ENCODE results near the gene PITX3. TPM values are rescaled to one million over a fixed set of nuclear protein-coding genes. Genes with fewer than 3 reads are reported as not detected.

The PITX3 gene
- total RNA-seq, 1 experiment from 2014 or later: 1.9 TPM

GRCh38 chr10:102219370-102219769 lies 21.9 kb downstream of the PITX3 start:
- no TSS peak for BruUV-seq (replicated peaks)
- TF ChIP-seq MAX (IDR thresholded peaks at IDR 0.05) (no peak), SP1 (IDR thresholded peaks at IDR 0.05; ENCODE audit: low read depth) (no peak), SIN3A (IDR thresholded peaks at IDR 0.05; ENCODE audit: low read depth) (no peak), YY1 (IDR thresholded peaks at IDR 0.05; ENCODE audit: extremely low read depth, insufficient replicate concordance, low read depth, low read length) (no peak), ZBTB33 (IDR thresholded peaks at IDR 0.05; ENCODE audit: extremely low read depth, insufficient replicate concordance, low read length) (no peak), RAD21 (IDR thresholded peaks at IDR 0.05; ENCODE audit: low read depth) (no peak), JUND (IDR thresholded peaks at IDR 0.05) (no peak), SRF (IDR thresholded peaks at IDR 0.05; ENCODE audit: low read depth) (no peak), TCF7L2 (IDR thresholded peaks at IDR 0.05; ENCODE audit: borderline replicate concordance, extremely low read depth, insufficient read depth, insufficient read length) (no peak), FOSL1 (IDR thresholded peaks at IDR 0.05; ENCODE audit: low read depth) (no peak), CBX3 (IDR thresholded peaks at IDR 0.05; ENCODE audit: low read depth) (no peak), ZNF274 (IDR thresholded peaks at IDR 0.05; ENCODE audit: low read depth, low read length) (no peak), ELF1 (IDR thresholded peaks at IDR 0.05; ENCODE audit: borderline replicate concordance, low read depth) (no peak), EZH2phosphoT487 (IDR thresholded peaks at IDR 0.05; ENCODE audit: borderline replicate concordance) (no peak), EGR1 (IDR thresholded peaks at IDR 0.05; ENCODE audit: low read depth) (no peak; the same call in 1 of the 2 replicates), ATF3 (IDR thresholded peaks at IDR 0.05) (no peak), POLR2AphosphoS5 (IDR thresholded peaks at IDR 0.05; ENCODE audit: low read depth, low read length) (no peak), POLR2A (IDR thresholded peaks at IDR 0.05; ENCODE audit: borderline replicate concordance, extremely low read depth, insufficient read depth, insufficient read length) (no peak)
- TF ChIP-seq, protein P1, sequence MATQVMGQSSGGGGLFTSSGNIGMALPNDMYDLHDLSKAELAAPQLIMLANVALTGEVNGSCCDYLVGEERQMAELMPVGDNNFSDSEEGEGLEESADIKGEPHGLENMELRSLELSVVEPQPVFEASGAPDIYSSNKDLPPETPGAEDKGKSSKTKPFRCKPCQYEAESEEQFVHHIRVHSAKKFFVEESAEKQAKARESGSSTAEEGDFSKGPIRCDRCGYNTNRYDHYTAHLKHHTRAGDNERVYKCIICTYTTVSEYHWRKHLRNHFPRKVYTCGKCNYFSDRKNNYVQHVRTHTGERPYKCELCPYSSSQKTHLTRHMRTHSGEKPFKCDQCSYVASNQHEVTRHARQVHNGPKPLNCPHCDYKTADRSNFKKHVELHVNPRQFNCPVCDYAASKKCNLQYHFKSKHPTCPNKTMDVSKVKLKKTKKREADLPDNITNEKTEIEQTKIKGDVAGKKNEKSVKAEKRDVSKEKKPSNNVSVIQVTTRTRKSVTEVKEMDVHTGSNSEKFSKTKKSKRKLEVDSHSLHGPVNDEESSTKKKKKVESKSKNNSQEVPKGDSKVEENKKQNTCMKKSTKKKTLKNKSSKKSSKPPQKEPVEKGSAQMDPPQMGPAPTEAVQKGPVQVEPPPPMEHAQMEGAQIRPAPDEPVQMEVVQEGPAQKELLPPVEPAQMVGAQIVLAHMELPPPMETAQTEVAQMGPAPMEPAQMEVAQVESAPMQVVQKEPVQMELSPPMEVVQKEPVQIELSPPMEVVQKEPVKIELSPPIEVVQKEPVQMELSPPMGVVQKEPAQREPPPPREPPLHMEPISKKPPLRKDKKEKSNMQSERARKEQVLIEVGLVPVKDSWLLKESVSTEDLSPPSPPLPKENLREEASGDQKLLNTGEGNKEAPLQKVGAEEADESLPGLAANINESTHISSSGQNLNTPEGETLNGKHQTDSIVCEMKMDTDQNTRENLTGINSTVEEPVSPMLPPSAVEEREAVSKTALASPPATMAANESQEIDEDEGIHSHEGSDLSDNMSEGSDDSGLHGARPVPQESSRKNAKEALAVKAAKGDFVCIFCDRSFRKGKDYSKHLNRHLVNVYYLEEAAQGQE (IDR thresholded peaks at IDR 0.05; ENCODE audit: low read depth): no peak
- ChIA-PET RAD21 (ENCODE audit: low non-redundant PET in 1 of 2, low total read pairs in 2 of 2, uncharacterized antibody in 2 of 2, unreplicated experiment in 2 of 2) (no interaction called here), CTCF (interaction anchor here (1.2 to 5.3 kb wide), 3 partner anchors 11 to 132 kb away, joined by 3 to 46 read pairs (median 5); no protein-coding TSS in a partner anchor), POLR2A (interaction anchor here (0.9 to 1.0 kb wide), 2 partner anchors 12 kb away, joined by 4 to 5 read pairs; no protein-coding TSS in a partner anchor)
- no peaks in the 10 kb centered on the region for H3K79me2 ChIP-seq (ENCODE audit: insufficient read depth, low read length)
- no peaks in the 10 kb centered on the region for H3K27me3 ChIP-seq (ENCODE audit: insufficient read depth, low read length)
- DNase-seq (ENCODE audit: low read depth, low spot score) (no peak), ATAC-seq (no peak)
- H3K4me3 ChIP-seq (replicated peaks in 1 of 2; ENCODE audit: low read depth in 1 of 2, low read length in 2 of 2): no peak overlapping the region
- intact Hi-C loops (cut with micrococcal nuclease): no loop called here
- H3K4me1 ChIP-seq (ENCODE audit: control insufficient read depth in 1 of 2, insufficient read depth in 2 of 2, low read length in 2 of 2): no peaks in the 10 kb centered on the region
- H3K9me3 ChIP-seq (ENCODE audit: control insufficient read depth in 1 of 2, insufficient read depth in 1 of 2, low read depth in 1 of 2, low read length in 2 of 2): no peaks in the 10 kb centered on the region
- no peak overlapping the region for H3K4me2 ChIP-seq (ENCODE audit: low read length)
- no peaks in the 10 kb centered on the region for H4K20me1 ChIP-seq (ENCODE audit: insufficient read depth)
- no peaks in the 10 kb centered on the region for H3K36me3 ChIP-seq (ENCODE audit: control insufficient read depth in 1 of 2, insufficient read depth in 2 of 2, low read length in 2 of 2)
- no peak overlapping the region for H3K27ac ChIP-seq (ENCODE audit: low read depth, low read length)
- H3K9ac ChIP-seq (ENCODE audit: low read length): no peak overlapping the region
- H3K9me2 ChIP-seq (ENCODE audit: insufficient read depth): no peaks in the 10 kb centered on the region
- no peak overlapping the region for H2AFZ ChIP-seq (ENCODE audit: low read depth, low read length, poor library complexity, severe bottlenecking)

All from HCT116 (cell line).